ENCODE results near the gene SCAI. TPM values are rescaled to one million over a fixed set of nuclear protein-coding genes. Genes with fewer than 3 reads are reported as not detected.

Gene SCAI
- total RNA-seq, 1 donor from 2014 or later, result 23.5 TPM

- no peak for TF ChIP-seq CTCF (IDR thresholded peaks at IDR 0.05; ENCODE audit: unreplicated experiment)
- no peak for DNase-seq (ENCODE audit: low spot score, unreplicated experiment)
Observed at GRCh38 chr9:125140576-125140975, 2.8 kb downstream of the SCAI start.

GRCh38 chr9:125137200-125137599, 6.1 kb downstream of the SCAI start:
- no peak overlapping the region for H3K27ac Mint-ChIP-seq
- no peak overlapping the region for H3K4me3 Mint-ChIP-seq (ENCODE audit: low read depth)
- no peak for DNase-seq (ENCODE audit: low spot score, unreplicated experiment)
- H3K27me3 Mint-ChIP-seq, result no peaks in the 10 kb centered on the region
- no peak for TF ChIP-seq CTCF (IDR thresholded peaks at IDR 0.05; ENCODE audit: unreplicated experiment)
- peaks cover 6% of the 10 kb centered on the region for H3K9me3 Mint-ChIP-seq (ENCODE audit: low read depth)
- H3K4me1 Mint-ChIP-seq (ENCODE audit: low read depth), result no peaks in the 10 kb centered on the region
- peaks cover 20% of the 10 kb centered on the region for H3K36me3 Mint-ChIP-seq (ENCODE audit: insufficient read depth)

More at GRCh38 chr9:125140576-125140975, 2.8 kb downstream of the SCAI start:
- no peak overlapping the region for H3K27ac Mint-ChIP-seq
- no peak overlapping the region for H3K4me3 Mint-ChIP-seq (ENCODE audit: low read depth)
- H3K36me3 Mint-ChIP-seq (ENCODE audit: insufficient read depth), result peaks cover 7% of the 10 kb centered on the region
- H3K4me1 Mint-ChIP-seq (ENCODE audit: low read depth), result peaks cover 7% of the 10 kb centered on the region
- no peaks in the 10 kb centered on the region for H3K9me3 Mint-ChIP-seq (ENCODE audit: low read depth)
- H3K27me3 Mint-ChIP-seq, result no peaks in the 10 kb centered on the region

- Mint-ChIP-seq H3K4me1 (ENCODE audit: low read depth) (peaks cover 4% of the 10 kb centered on the region), H3K9me3 (ENCODE audit: low read depth) (peaks cover 6% of the 10 kb centered on the region), H3K27ac (no peak overlapping the region), H3K27me3 (no peaks in the 10 kb centered on the region), H3K36me3 (ENCODE audit: insufficient read depth) (peaks cover 22% of the 10 kb centered on the region), H3K4me3 (ENCODE audit: low read depth) (no peak overlapping the region)
- no peak for TF ChIP-seq CTCF (IDR thresholded peaks at IDR 0.05; ENCODE audit: unreplicated experiment)
- DNase-seq (ENCODE audit: low spot score, unreplicated experiment), result no peak
Observed at GRCh38 chr9:125134976-125135375, 8.4 kb downstream of the SCAI start.

GRCh38 chr9:125133403-125134329, 9.7 kb downstream of the SCAI start:
- Mint-ChIP-seq H3K4me3 (ENCODE audit: low read depth) (no peak overlapping the region), H3K27me3 (no peaks in the 10 kb centered on the region), H3K4me1 (ENCODE audit: low read depth) (peaks cover 4% of the 10 kb centered on the region), H3K36me3 (ENCODE audit: insufficient read depth) (peaks cover 18% of the 10 kb centered on the region), H3K27ac (no peak overlapping the region), H3K9me3 (ENCODE audit: low read depth) (peaks cover 6% of the 10 kb centered on the region)
- DNase-seq (ENCODE audit: low spot score, unreplicated experiment), result no peak
- TF ChIP-seq CTCF (IDR thresholded peaks at IDR 0.05; ENCODE audit: unreplicated experiment), result no peak

- Mint-ChIP-seq H3K27me3 (no peaks in the 10 kb centered on the region), H3K4me3 (ENCODE audit: low read depth) (no peak overlapping the region), H3K27ac (peak overlapping the region; percentile 62), H3K9me3 (ENCODE audit: low read depth) (peaks cover 6% of the 10 kb centered on the region), H3K4me1 (ENCODE audit: low read depth) (peaks cover 4% of the 10 kb centered on the region), H3K36me3 (ENCODE audit: insufficient read depth) (peaks cover 15% of the 10 kb centered on the region)
- DNase-seq (ENCODE audit: low spot score, unreplicated experiment), result no peak
- TF ChIP-seq CTCF (IDR thresholded peaks at IDR 0.05; ENCODE audit: unreplicated experiment), result no peak
Observed at GRCh38 chr9:125131778-125132177, 11.6 kb downstream of the SCAI start.

All from progenitor cell of endocrine pancreas (in vitro differentiated cells).